HG02884 (cell line): Measurements from ENCODE around the gene SCYL1.

Experiments
- ATAC-seq: cut with Tn5 transposase; IDR thresholded peaks from one replicate; pipeline ENCODE4 v1.9.1; 2021; ENCODE audit warnings: mild to moderate bottlenecking, moderate library complexity; ENCODE audit not compliant: unreplicated experiment

SCYL1 gene

GRCh38 chr11:65579291-65579690, 54.4 kb downstream of the SCYL1 start:
- no peak for ATAC-seq

- no peak for ATAC-seq
Observed at GRCh38 chr11:65580031-65580692, 55.3 kb downstream of the SCYL1 start.

GRCh38 chr11:65580756-65581155, 55.9 kb downstream of the SCYL1 start:
- no peak for ATAC-seq

GRCh38 chr11:65581928-65582327, 57.0 kb downstream of the SCYL1 start:
- no peak for ATAC-seq

GRCh38 chr11:65583589-65583988, 58.7 kb downstream of the SCYL1 start:
- ATAC-seq: no peak

- no peak for ATAC-seq
Observed at GRCh38 chr11:65584106-65584505, 59.2 kb downstream of the SCYL1 start.

- no peak for ATAC-seq
Observed at GRCh38 chr11:65584723-65585171, 59.9 kb downstream of the SCYL1 start.

- ATAC-seq: no peak
Observed at GRCh38 chr11:65585396-65586246, 60.7 kb downstream of the SCYL1 start.

- no peak for ATAC-seq
Observed at GRCh38 chr11:65586247-65586630, 61.4 kb downstream of the SCYL1 start.

GRCh38 chr11:65586676-65587075, 61.8 kb downstream of the SCYL1 start:
- ATAC-seq: no peak
